Psoas muscle (tissue), 8 donors: ENCODE measurements around the gene KMT2B. TPM values are rescaled to one million over a fixed set of nuclear protein-coding genes. Genes with fewer than 3 reads are reported as not detected.
"Not testable (repeated sequence)": the region's sequence is repeated elsewhere in the genome, so short reads cannot be mapped to it uniquely, and the experiment has no call there.

Source experiments
- ATAC-seq, 4 donors: fragments of 200-7000 bp; cut with Tn5 transposase; one replicate each; pipeline ENCODE4 v1.9.1; 2020; ENCODE audit warnings: moderate library complexity in 3 of 4, mild to moderate bottlenecking in 2 of 4
- DNase-seq, 2 donors: peaks; one replicate each; pipeline ENCODE4 v3.0.0-alpha.2; 2020
- H3K27ac ChIP-seq: fragments of 200-600 bp; one replicate; pipeline ENCODE4 v1.8.0; 2022
- H3K27me3 ChIP-seq, 3 donors: fragments of 200-600 bp in 1 of 3; one replicate each; pipeline versions ENCODE4 v1.6.1 to v1.8.0; 2013 to 2022; ENCODE audit warnings: low read length in 2 of 3, mild to moderate bottlenecking in 2 of 3, moderate library complexity in 1 of 3; ENCODE audit not compliant: insufficient read depth in 3 of 3
- H3K36me3 ChIP-seq, 2 donors: fragments of 200-600 bp in 1 of 2; one replicate each; pipeline versions ENCODE4 v1.6.1 to v1.8.0; 2013 to 2022; ENCODE audit warnings: low read depth in 1 of 2, mild to moderate bottlenecking in 1 of 2, moderate library complexity in 1 of 2; ENCODE audit not compliant: insufficient read depth in 1 of 2
- H3K4me1 ChIP-seq: fragments of 200-600 bp; one replicate; pipeline ENCODE4 v1.8.0; 2022
- H3K4me3 ChIP-seq: fragments of 200-600 bp; one replicate; pipeline ENCODE4 v1.8.0; 2022; ENCODE audit warnings: mild to moderate bottlenecking
- H3K9me3 ChIP-seq: fragments of 200-600 bp; one replicate; pipeline ENCODE4 v1.8.0; 2022
- CTCF ChIP-seq: fragments of 200-600 bp; IDR thresholded peaks from one replicate; pipeline ENCODE4 v1.8.0; 2022; ENCODE audit warnings: antibody characterized with exemption
- WGBS, 3 donors: extraction: QIAGEN DNeasy Blood & Tissue Kit; methylation state at CpG; one replicate each; pipeline versions ENCODE4 v1.1.6 to v1.1.7; 2013; 5-methylcytosine and 5-hydroxymethylcytosine counted together
- intact Hi-C, 2 donors: fragments of 100-400 bp; cut with DNase I; formaldehyde crosslinking; loops; one replicate each; pipeline versions ENCODE4 v1.11.0 to v1.14.2; 2022
- polyA plus RNA-seq, 3 donors: library from polyadenylated mRNA; stranded (reverse); fragments of 200-250 nt; gene quantifications; one replicate each; pipeline ENCODE4 v1.2.3, GENCODE V29; 2013
- total RNA-seq, 4 donors: library from RNA; stranded (reverse); fragmentation: NEBNext Ultra II Directional in 2 of 4; extraction: Animal tissue kit (Norgen Biotek cat#: 25700) in 2 of 4; gene quantifications; one replicate each; pipeline versions ENCODE4 v1.2.1 to v1.2.4, GENCODE V29; 2021 to 2023
- donor health status: healthy with polysubstance abuse.
- donor health status: DM: no; HTN: no; CAD: no; lungs with moderate emphysema.
- donor health status: Bipolar disorder and iron deficiency.
- donor health status: healthy.
- donor health status: DM: yes; HTN: yes; CAD: no.
- donor health status: DM: no; HTN: no; CAD: no.
- donor health status: DM: no; HTN: no; CAD: no.
- donor health status: DM: yes; HTN: yes; CAD: no.

KMT2B gene
- total and polyA plus RNA-seq, 7 donors, result 13.4 to 29.0 (median 20.0) TPM

- ATAC-seq, result no peak
- no peak overlapping the region for H3K4me3 ChIP-seq
- no peaks in the 10 kb centered on the region for H3K9me3 ChIP-seq
- 92 to 94% (median 94%) methylated on average over 17 of the region's 17 CpGs for WGBS, 3 donors
- no peak for DNase-seq
- TF ChIP-seq CTCF, result no peak
- H3K27me3 ChIP-seq, result no peaks in the 10 kb centered on the region
- no peak overlapping the region for H3K27ac ChIP-seq
- intact Hi-C loops, result no loop called here
- H3K36me3 ChIP-seq, result peaks cover 3 to 39% of the 10 kb centered on the region in 2 donors
- no peaks in the 10 kb centered on the region for H3K4me1 ChIP-seq
Measured at GRCh38 chr19:35764432-35765315, 46.9 kb downstream of the KMT2B start.

GRCh38 chr19:35766571-35767104, 48.8 kb downstream of the KMT2B start:
- no peaks in the 10 kb centered on the region for H3K9me3 ChIP-seq
- no peak overlapping the region for H3K4me3 ChIP-seq
- ATAC-seq (peak in 1 of 4 donors; percentile 14), DNase-seq (peak in 1 of 2 donors; percentile 11)
- WGBS, 3 donors, result 85 to 88% (median 87%) methylated on average over 10 to 11 of the region's 11 CpGs
- no peak overlapping the region for H3K27ac ChIP-seq
- TF ChIP-seq CTCF, result no peak
- H3K27me3 ChIP-seq, result no peaks in the 10 kb centered on the region
- H3K36me3 ChIP-seq, result peaks cover 3 to 35% of the 10 kb centered on the region in 2 donors
- intact Hi-C loops, result no loop called here
- H3K4me1 ChIP-seq, result no peaks in the 10 kb centered on the region

DNA sequence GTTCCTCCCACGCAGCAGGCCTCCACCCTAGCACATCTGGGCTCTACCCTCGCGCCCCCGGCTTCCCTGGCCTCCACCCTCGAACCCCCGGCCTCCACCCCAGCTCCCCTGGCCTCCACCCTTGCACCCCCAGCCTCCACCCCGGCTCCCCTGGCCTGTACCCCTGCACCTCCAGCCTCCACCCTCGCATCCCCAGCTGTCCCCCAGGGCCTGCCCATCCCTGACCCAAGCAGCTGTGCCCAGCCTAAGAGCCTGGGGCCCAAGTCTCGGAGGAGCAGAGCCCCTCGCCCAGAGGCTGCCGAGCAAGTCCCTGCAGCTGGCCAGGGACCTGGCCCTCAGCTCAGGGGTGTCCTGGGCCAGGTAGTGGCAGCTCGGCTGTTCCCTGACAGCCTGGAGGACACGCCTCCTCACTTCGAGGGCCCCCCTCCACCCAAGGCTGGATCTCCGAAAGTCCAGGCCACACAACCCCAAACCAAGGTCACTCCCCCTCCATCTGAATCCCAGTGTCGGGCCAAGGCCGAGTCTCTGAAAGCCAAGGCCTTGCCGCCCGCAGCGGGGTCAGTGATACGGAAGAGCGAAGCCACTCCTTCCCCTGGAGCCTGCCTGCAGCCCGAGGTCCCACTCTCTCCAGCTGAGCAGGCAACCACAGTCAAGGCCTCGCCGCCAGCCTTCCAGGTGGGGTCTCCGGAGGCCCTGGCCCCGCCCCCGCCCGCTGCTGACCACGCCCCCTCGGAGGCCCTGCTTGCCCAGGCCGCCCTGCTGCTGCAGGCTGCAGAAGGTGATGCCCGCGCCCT, 49.7 kb downstream of the KMT2B start:
- H3K27ac ChIP-seq, result no peak overlapping the region
- 69 to 71% (median 70%) methylated on average over 33 to 34 of the region's 34 CpGs for WGBS, 3 donors
- no peaks in the 10 kb centered on the region for H3K9me3 ChIP-seq
- H3K4me1 ChIP-seq, result no peaks in the 10 kb centered on the region
- DNase-seq (peak in 1 of 2 donors; percentile 14), ATAC-seq (peak in 3 of 4 donors; percentile 13 to 25 (median 22))
- H3K27me3 ChIP-seq, result no peaks in the 10 kb centered on the region
- TF ChIP-seq CTCF, result no peak
- peaks cover 0 to 30% of the 10 kb centered on the region in 2 donors for H3K36me3 ChIP-seq
- intact Hi-C loops, result no loop called here
- no peak overlapping the region for H3K4me3 ChIP-seq

- 69 to 71% (median 69%) methylated on average over 15 of the region's 15 CpGs for WGBS, 3 donors
- DNase-seq, result no peak
- intact Hi-C loops, result no loop called here
Measured at GRCh38 chr19:35768082-35768421, 50.2 kb downstream of the KMT2B start.

DNA sequence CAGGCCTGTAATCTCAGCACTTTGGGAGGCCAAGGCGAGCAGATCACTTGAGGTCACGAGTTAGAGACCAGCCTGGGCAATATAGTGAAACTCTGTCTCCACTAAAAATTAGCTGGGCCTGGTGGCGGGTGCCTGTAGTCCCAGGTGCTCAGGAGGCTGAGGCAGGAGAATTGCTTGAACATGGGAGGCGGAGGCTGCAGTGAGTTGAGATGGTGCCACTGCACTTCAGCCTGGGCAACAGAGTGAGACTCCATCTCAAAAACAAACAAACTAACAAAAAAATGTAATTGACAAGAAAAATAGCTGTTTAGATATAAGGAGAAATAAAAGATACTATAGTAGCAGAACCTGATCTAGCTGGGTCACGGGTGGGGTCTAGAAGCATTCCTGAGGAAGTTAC, 54.6 kb downstream of the KMT2B start:
- H3K27me3 ChIP-seq, H3K4me1 ChIP-seq, ATAC-seq, DNase-seq, H3K9me3 ChIP-seq, H3K36me3 ChIP-seq, H3K4me3 ChIP-seq, H3K27ac ChIP-seq, intact Hi-C loops: not testable (repeated sequence)
- WGBS, 3 donors, result 91 to 95% (median 94%) methylated on average over 5 of the region's 5 CpGs

More at GRCh38 chr19:35768082-35768421, 50.2 kb downstream of the KMT2B start:
- ATAC-seq, result peak in 1 of 4 donors; percentile 4
- TF ChIP-seq CTCF, result no peak
- Histone ChIP-seq H3K27me3 (no peaks in the 10 kb centered on the region), H3K36me3 (peaks cover 0 to 27% of the 10 kb centered on the region in 2 donors), H3K9me3 (no peaks in the 10 kb centered on the region), H3K4me3 (no peak overlapping the region), H3K27ac (no peak overlapping the region), H3K4me1 (no peaks in the 10 kb centered on the region)
